ENCODE measurements around the gene DNAAF3.
"Not testable (repeated sequence)": the region's sequence is repeated elsewhere in the genome, so short reads cannot be mapped to it uniquely, and the experiment has no call there.

DNAAF3 gene

DNA sequence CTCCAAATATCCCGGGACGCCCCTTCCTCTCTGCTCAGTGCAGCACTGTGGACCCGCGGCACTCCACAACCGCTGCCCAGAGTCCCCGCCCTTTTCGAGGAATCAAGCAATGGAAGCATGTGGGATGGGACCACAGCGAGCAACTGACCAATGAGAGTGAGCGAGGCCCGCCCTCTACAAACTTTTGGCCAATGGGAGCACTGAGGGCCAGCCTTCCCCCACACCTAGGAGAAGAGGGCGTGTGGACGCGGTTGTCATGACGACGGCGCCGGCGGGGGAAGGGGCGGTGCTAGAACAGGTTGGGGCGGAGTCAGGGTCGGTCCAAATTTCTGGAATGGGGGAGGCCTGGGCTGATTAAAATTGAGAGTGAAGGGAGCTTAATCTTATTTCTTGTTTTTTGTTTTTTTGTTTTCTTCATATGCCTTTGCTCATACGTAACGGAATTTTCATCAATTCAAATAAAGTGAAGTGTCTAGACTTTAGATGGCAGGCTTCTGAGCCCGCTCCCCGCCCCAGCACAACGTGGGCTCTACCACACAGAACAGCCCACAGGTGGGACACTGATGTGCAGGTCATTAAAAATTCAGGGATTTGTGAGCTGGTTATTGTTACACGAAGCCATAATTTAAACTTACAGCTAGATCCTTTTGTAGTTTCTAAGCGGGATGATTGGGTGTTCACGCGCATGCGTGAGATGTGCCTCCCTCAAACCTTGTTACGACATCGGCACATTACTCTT, at the start of gene DNAAF3:
TSS of gene DNAAF3 (minus strand) at position 84 of the 739 bp plus-strand sequence. CDS start 200 bp downstream, outside the sequence.
- DNase-seq: peak in 55 of 56 donors; percentile 25 to 96 (median 83)

DNA sequence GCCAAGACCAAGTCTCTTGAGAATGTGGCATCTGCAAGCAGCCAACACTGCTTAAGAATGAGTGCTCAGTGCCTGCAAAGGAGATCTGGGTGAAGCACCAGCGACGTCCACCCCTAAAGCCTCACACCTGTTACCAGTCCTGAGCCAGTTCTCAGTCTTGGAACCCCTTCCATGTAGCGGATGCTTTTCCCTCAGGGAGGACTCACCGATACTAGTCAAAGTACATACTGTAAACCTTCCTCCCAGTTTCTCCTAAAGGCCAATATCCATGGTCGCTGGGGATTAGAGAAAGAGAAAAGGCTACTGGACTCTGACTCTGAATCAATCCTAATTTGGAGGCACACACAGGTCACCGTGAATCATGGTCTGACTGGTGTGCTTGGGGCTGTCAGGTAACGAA, 47.1 kb upstream of the DNAAF3 start:
- DNase-seq: no peak

DNA sequence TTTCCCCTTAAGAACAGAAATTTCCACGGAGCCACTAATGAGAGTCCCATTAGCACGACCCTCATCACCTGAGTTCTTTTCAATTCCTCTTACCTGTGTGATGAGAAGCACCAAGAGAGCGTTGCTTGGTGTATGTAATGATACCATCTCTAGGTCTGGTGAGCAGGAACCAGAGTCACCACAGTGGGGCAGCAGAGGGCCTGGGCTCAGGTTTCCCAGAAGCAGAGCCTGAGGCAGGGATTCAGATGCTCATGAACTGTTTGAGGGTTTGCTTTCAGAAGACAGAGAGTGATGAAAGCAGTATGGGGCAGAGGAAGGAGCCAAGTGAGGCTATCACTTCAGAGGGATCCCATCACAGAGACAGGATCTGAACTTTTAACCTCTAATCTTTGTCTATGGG, 46.0 kb upstream of the DNAAF3 start:
- peak in 1 of 56 donors; percentile 9 for DNase-seq

DNA sequence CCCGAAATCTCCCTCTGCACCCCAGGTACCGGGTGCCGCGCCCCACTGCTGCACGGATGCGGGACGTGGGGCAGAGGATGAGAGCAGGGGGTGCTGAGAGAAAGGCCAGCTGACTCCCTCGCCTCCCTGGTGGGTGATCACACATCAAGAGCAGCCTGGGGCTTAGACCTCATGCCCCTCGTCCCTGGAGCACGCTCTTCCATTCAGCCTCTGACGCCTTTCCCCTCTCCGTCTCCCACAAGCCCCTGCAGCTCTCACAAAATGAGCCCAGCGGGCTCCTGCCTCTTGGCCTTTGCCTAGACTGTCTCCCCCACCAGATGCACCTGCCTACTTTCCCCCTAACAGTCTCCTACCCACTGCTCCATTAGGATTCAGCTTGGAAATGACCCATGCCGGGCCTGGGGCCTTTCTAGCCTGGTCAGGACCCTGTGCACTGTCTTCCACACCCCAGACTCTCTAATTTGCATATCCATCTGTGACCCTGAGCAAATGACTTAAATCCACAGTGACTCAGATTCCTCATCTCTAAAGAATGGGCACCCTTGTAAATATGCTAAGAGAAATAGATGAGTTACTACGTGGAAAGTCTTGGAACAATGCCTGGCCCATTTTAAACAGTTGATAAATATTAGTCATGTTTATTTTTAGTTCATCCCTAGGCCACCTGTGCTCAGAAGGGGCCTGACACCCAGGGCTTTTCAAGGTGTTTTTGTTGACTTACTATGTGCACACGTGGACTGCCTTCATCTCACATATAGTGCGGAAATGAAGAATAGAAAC, 43.5 kb upstream of the DNAAF3 start:
- no peak for DNase-seq

DNA sequence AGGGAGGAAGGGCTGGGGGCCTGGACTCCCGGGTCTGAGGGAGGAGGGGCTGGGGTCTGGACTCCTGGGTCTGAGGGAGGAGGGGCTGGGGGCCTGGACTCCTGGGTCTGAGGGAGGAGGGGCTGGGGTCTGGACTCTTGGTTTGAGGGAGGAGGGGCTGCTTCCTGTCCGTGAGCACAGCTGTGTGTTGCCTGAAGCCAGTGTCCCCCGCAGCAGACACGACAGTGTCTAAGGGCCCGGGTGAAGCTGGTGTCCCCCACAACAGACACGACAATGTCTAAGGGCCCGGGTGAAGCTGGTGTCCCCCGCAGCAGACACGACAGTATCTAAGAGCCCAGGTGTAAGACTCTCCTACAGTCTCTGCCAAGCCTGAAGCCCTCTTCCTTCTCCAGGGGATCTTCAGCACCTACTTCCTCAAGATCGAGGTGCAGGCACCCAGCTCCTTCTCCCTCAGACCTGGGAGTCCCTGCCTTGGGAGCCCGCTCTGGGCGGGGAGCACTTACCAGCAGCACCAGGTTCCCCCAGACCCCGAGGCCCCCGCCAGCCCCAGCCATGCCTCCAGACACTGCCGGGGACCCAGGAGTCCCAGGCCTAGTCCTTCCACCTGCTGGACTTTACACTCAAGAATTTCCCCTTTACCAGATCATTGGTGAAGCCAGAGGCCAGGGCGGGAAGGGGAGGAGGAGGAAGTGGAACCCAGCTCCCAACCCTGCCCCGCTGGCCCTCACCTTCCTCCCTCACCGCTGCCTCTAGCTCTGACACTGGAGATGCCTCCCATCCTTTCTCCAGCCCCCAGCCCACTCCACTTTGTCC, 42.7 kb upstream of the DNAAF3 start, which contains the start of gene PTPRH:
TSS of gene PTPRH (minus strand) at position 622 of the 813 bp plus-strand sequence. CDS start at position 554, 68 bp downstream.
- no peak for DNase-seq

DNA sequence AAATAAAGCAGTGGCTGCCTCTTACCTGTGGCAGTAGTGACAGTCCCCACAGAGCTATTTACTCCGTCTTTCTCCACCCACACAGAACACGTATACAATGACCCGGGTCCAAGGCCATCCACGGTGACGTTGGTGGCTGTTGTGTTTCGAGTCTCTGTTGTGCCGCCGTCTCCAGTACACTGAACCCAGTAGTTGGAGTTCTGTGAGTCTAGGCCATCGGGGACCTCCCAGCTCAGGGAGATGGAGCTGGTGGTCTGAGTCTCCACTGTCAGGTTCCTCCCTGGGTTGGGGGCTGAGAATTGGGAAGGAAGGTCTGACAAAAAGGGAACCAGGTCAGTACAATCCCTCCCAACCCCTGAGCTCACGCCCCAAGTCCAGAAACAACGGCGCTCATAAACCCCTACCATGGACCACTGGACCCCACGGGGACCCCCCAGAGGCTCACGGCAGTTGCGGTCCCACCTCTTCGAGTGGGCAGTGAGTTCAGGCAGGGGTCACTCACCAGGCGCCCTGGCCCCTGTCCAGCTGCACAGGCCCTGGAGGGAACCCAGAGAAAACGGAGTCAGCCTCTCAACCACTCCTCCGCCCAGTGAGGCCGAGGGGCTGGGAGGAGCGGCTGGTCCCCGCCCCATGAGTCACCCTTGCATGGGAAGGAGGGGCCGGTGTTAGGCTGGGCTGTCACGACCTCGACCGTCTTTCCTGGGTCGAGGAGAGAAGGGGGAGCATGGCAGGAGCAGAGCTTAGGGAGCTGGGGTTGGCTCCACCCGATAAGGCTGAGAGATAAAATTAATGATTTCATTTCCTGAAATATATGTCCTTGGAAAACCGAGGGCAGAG, 40.5 kb upstream of the DNAAF3 start:
- DNase-seq: peak in 27 of 56 donors; percentile 1 to 71 (median 30)

DNA sequence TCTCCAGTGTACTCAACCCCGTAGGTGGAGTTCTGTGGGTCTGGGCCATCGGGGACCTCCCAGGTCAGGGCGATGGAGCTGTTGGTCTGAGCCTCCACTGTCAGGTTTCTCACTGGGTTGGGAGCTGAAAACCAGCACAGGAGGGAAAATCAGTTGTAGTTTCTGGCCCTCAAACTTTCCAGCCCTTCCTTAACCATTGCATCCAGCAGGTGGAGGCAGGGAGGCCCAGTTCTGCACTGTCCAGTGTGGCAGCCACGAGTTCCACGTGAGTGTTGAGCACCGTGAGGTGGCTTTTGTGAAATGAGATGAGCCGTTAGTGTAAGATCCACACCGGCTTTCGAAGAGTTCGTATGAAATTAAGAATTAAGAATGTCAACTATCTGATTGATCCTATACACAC, 35.8 kb upstream of the DNAAF3 start:
- DNase-seq: not testable (repeated sequence)

DNA sequence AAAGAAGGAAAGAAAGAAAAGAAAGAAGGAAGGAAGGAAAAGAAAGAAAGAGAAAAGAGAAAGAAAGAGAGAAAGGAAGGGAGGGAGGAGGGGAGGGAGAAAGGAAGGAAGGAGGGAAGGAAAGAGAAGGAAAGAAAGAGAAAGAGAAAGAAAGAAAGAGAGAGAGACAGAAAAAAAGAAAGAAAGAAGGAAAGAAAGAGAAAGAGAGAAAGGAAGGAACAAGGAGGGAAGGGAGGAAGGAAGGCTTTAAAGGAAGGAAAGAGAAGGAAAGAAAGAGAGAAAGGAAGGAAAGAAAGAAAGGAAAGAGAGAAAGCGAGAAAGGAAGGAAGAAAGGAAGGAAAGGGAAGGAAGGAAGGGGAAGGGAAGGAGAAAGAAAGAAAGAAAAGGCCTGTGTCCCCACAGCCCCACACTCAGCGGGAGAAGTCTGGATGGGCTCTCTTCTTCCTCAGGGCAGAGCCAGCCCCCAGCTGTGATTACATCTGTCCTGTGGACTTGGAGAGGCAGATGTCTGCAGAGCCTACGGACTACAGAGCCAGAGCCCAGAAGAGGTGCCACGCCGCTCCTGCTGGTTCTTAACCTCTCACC, 33.3 kb upstream of the DNAAF3 start:
- DNase-seq: no peak

DNA sequence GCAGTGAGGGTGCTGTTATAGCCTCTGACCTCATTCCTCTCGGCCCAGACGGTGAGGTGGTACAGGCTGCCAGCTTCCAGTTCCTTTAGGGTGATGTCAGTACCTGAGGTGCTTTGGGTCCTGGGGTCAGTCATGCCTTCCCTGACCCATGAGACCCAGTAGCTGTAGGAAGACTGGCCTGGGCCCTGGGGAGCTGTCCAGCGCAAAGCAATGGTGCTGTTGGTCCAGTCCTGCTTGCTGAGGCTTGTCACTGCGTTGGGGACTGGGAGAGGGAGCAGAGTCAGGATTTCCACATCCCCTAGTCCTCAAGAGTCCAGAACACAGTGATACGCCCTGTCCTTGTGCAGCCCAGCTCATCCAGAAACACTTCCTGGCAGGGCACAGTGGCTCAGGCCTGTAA, 32.2 kb upstream of the DNAAF3 start:
- DNase-seq: no peak

DNA sequence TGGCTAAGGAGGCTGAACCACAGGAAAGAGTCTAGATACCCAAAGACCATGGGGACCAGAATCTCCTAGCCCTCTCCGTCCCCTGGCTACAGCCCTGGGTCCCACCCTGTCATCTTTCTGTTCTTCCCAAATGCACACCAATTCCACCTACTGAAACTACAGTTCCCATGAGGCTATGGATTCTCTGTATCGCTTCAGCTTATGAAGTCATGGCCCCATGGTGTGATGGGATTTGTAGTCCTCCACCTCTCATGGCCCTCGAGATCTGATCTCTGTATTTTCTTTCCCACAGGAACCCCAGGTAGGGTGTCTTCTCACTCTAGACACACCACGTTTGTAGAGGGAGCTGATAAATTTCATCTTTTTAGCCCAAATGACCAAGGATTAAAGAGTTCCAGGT, 31.1 kb upstream of the DNAAF3 start:
- peak in 1 of 56 donors; percentile 9 for DNase-seq

DNA sequence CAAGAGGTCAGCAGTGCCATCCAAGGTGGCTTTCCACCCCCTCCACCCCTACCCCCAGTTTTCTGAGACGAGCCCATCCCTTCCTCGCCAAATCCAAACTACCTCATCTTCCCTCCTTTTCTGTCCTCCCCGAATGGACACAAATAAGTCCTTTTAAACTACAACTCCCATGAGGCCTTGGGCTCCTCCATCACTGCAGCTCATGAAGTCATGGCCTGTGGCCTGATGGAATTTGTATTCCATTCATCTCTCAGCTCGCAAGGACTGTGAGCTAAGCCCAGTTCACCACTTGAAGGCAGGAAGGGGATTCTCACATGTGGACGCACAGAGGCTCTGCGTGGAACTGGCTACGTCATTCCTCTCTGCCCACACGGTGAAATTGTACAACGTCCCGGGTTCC, 30.4 kb upstream of the DNAAF3 start:
- no peak for DNase-seq

DNA sequence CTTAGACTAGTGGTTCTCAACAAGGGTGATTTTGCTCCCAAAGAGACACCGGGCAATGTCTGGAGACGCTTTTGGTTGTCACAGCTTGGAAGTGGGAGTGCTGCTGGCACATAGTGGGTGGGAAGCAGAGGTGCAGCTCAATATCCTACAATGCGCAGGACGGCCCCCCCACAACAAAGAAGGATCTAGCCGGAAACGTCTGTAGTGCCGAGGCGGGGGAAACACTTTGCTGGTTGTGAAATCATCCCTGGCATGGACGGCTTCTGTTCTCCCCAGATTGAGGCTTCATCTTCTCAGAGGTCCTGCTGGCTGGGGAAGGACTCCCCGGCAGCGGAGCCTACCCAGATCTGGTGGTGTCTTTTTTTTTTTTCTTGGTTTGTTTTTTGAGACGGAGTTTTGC, 27.1 kb upstream of the DNAAF3 start:
- peak in 28 of 56 donors; percentile 3 to 71 (median 38) for DNase-seq

DNA sequence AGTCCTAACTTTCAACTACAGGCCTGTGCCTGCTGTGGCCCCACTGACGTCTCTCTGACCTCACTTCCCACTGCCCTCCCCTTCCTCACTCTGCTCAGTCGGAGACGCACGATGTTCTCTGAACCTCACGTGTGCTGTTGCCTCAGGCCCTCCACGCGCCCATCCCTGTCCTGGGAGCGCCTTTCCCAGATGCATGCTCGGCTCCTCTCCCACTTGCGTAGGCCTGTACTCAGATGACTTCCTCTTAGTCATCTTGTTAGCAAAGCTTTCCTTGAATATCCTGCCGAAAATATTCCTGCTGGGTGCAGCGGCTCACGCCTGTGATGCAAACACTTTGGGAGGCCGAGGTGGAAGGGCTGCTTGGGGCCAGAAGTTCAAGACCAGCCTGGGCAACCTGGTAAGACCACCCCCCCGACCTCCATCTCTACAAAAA, 23.0 kb upstream of the DNAAF3 start:
- peak in 30 of 56 donors; percentile 11 to 61 (median 25) for DNase-seq

DNA sequence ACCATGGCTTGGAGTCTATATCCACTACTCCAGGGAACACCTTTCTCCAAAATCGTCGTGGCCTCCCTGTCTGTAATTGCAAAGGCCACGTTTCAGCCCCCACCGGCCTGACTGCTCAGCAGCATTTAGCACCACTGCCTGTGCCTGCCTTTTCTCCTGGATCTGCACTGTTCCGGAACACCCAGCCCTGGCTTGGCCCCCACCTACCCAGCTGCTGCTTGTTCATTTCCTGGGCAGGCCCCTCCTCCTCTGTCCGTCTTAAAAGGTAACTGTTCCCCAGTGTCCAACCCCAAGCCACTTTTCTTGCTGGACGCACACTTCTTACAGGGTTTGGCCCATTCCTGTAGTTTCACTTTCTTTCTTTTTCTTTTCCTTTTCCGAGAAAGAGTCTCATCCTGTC, 22.2 kb upstream of the DNAAF3 start:
- no peak for DNase-seq

DNA sequence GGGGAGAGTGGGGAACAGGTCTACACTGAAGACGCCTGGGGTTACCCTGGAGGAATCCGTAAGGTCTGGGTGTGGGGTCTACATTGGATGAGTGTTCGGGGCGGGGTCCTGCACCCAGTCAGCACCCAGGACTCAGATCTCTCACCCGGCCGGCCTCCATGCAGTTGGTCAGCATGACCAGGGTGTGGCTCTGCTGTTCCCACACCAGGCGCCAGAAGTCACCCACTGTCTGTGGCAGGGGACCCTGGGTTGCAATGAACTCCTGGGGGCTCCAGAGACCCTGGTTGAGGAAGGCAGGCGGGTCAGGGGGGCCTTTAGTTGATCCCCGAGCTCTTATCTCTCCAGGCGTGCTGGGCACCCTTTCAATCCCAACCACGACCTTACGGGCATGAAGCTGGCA, 19.7 kb upstream of the DNAAF3 start:
- no peak for DNase-seq

DNA sequence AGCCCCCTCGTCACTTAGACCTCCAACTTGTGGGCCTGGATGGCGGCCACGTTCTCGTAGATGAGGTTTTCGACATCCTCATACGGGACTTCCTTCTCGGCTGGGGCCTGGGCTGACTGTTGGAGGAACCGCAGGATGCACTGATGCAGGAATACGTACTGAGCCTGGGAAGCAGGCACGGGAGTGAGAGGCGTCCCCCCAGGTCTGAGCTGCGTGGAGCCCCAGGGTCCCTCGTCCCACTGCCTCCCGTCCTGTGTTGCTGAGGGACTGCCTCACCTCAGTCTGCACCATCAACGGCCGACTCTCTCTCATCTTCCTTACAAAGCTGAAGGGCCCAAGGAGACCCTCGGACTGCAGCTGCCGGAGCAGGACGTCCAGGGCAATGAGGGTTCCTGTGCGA, 15.3 kb upstream of the DNAAF3 start:
- DNase-seq: no peak

DNA sequence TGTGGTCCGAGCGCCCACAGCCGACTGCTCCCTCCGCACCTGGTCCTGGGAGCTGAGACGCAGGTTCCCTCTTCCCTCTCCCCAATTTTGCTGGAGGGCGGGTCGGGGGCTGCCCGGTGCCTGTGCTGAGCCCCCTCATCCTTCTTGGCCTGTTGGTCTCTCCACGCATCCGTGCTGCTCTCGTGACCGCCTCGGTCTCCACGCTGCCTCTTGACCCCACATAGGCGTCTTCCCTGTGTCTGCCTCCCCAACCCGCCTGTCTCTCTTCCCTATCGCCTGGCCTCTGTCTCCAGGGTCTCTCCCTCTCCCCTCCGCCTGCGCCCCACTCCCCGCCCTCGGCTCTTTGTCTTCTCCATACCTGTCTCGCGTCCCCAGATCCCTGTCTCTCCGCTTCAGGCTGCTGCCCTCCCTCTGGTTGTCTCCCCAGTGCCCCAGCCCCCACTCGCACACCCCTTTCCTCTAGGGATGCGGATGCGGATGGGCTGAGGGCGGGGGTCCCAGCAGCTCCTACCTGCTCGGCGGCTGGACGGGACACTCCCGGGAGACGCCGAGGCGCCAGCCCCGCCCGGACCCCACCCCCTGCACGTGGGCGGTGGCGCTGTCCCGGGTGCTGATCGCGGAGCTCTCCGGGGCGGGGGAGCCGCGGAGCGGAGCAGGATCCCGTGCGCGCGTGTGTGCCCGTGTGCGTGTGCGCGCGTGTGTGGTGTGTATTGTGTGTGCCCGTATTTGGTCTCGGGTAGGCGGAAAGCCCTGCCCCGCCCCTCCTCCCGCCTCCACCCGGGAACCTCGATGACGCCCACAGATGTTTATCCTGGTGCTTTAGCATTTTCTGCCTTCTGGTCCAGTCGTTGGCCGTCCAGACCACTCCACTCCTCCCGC, 13.4 kb upstream of the DNAAF3 start, which contains the start of gene SYT5:
TSS of gene SYT5 (minus strand) at position 684 of the 879 bp plus-strand sequence. CDS start 1,248 bp downstream, outside the sequence.
- peak in 13 of 56 donors; percentile 9 to 47 (median 28) for DNase-seq

DNA sequence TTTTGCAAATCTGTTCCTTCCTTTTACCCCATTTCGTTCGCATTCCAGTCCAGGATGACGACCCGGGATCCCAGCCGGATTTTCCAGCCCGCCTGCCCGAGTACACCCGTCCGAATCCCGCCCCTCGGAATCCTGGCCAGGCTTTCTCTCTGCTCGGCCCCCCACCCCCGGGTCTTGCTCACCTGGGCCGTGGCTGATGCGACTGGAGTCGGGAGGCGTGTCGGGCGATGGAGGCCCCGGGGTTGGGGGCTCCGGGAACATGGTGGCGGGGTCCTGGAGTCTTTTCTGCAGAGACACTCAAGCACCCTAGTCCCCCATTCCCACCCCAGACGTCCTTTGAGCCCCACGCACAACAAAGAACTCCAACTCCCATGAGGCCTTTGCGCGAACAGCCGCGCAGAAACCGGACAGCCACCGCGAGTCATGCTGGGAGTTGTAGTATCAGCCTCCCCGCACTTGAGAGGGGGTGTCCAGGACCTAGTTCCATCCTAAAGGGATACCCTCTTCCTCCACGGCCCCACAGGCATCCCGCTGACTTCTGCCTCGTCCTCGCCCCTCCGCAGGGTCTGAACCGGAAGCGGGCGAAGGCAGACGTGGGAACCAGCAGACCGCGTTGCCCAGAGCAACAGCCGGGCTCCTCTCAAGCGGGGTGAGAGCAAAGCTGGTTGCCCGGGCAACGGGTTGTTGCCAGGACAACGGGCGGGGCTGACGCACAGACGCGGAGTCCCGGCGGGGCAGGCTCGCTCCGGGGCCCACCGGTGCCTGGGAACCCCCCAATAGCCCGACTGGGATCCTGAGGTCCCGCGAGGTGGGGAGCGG, 12.6 kb upstream of the DNAAF3 start:
- DNase-seq: peak in 55 of 56 donors; percentile 9 to 90 (median 78)
